Activated T-helper 1 cell treated with anti-CD3 and anti-CD28 coated beads, Interleukin-2, amount 50 U/mL, for 16 hours (primary cell): ENCODE measurements around the gene SLC2A8.

Source experiments
- DNase-seq, 2 donors: peaks; one replicate each; pipeline ENCODE4 v3.0.0-alpha.2; 2020; ENCODE audit warnings: low read depth in 1 of 2, low spot score in 1 of 2

The SLC2A8 gene

GRCh38 chr9:127455324-127455992 lies 58.5 kb downstream of the SLC2A8 start:
- no peak for DNase-seq

GRCh38 chr9:127457191-127457878 lies 60.4 kb downstream of the SLC2A8 start:
- no peak for DNase-seq
